Mammary epithelial cell (primary cell): ENCODE data around the gene PTMA.

Experiments
- CTCF ChIP-seq, 2 donors: IDR thresholded peaks in 1 of 2; conservative IDR thresholded peaks in 1 of 2; 2 replicates each; pipeline ENCODE4 v1.5.1; 2011 to 2012; ENCODE audit warnings: inconsistent platforms in 2 of 2, low read length in 2 of 2, mild to moderate bottlenecking in 2 of 2, control low read depth in 1 of 2, low read depth in 1 of 2; ENCODE audit not compliant: insufficient read depth in 1 of 2; ENCODE audit errors: extremely low read depth in 1 of 2
- EZH2 ChIP-seq: IDR thresholded peaks from 2 replicates; pipeline ENCODE4 v1.6.1; 2012; ENCODE audit warnings: low read length, inconsistent platforms, borderline replicate concordance

GRCh38 chr2:231660860-231661259, 47.5 kb upstream of the PTMA start:
- TF ChIP-seq CTCF (conservative IDR thresholded peaks at IDR 0.05 in 1 of 2, IDR thresholded peaks at IDR 0.05 in 1 of 2; ENCODE audit: extremely low read depth in 1 of 2, insufficient read depth in 1 of 2, low read depth in 1 of 2, low read length in 2 of 2) = no peak
- no peak for TF ChIP-seq EZH2
